Esophagus mucosa (tissue), 1 donor: ENCODE data around the gene PLPPR2. TPM values are rescaled to one million over a fixed set of nuclear protein-coding genes. Genes with fewer than 3 reads are reported as not detected.
"Not testable (repeated sequence)": the region's sequence is repeated elsewhere in the genome, so short reads cannot be mapped to it uniquely, and the experiment has no call there.

Experiments
- ATAC-seq: fragments of 200-7000 bp; cut with Tn5 transposase; one replicate; pipeline ENCODE4 v1.9.1; 2020
- total RNA-seq: library from RNA; stranded (reverse); gene quantifications from one replicate; pipeline ENCODE4 v1.2.4, GENCODE V29; 2023
- donor health status: DM: yes; HTN: yes; CAD: no.

Gene PLPPR2
- total RNA-seq, 1 donor from 2014 or later = 7.3 TPM

- ATAC-seq = no peak
Measured at GRCh38 chr19:11373885-11374432, 18.7 kb downstream of the PLPPR2 start.

DNA sequence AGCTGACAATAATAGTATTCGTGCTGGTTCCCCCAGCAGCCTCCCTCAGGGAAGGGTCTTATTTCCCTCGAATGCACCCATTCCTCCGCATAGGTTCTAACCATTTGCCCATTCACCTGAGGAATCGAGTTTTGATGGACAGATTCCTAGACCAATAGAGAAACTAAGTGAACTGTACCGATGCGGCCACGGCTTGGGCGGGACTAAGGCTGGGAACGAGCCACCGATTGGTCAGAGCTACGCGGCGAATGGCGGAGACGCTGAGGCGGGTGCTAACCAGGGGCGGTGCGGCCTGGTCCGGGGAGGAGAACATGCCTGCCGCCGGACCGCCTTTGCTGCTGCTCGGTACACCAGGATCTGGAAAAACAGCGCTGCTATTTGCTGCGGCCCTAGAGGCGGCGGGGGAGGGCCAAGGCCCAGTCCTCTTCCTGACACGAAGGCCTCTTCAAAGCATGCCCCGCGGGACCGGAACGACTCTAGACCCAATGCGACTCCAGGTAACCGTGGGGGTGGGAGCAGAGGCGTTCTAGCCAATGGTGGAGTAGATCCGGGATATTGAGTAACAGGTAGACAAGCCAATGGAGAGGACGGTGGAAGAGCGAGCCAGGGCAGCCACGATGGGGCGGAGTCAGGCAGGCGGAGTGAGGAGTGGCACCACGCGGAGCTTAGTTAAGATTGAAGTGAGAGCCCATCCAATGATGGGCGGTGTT lies 19.4 kb downstream of the PLPPR2 start, which contains the start of gene SWSAP1:
Gene SWSAP1, plus strand, starts transcription at position 234 of the 710 bp plus-strand sequence. Its CDS starts 15 bp downstream, at position 249.
- ATAC-seq = peak; percentile 95

DNA sequence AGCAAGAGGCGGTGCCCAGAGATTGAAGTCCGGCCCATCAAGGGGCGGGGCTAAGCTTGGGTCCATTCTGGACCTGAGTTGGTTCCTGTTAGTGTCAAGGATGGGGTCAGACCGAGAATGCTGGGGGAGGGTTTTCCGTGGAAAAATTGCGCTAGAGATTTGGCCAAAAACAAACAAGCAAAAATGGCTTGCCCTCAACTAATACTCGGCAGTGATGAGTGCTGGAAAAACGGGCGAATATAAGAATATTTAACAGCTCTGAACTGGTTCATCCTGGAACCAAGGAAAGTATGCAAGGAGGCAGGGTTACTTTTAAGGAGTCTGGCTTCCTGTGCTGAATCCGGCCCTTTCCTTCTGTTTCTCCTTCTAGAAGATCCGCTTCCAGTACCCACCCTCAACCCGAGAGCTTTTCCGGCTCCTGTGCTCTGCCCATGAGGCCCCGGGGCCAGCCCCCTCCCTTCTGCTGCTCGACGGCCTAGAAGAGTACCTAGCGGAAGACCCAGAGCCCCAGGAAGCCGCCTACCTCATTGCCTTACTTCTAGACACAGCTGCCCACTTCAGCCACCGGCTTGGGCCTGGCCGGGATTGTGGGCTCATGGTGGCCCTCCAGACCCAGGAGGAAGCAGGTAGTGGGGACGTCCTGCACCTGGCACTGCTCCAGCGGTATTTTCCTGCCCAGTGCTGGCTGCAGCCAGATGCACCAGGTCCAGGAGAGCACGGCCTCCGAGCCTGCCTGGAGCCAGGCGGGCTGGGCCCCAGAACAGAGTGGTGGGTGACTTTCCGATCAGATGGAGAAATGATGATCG lies 20.1 kb downstream of the PLPPR2 start:
- ATAC-seq = peak; percentile 6

DNA sequence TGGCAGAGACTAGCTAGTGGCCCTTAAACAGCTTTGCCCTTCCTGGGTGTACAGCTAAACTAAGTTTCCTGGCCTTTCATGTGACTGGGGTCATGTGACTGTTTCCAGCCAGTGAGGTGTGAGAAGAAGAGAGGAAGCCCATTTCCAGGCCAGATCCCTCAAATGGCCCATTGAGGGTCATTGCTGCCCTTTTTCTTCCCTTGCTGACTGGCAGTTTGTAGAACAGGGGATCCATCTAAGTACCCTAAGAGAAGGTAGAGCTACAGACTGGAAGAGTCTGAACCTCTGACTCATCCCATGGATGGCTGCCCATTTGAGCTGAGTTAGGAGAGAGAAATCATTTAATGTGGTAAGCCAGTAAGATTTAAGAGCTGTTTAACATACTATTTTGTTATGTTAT lies 22.0 kb downstream of the PLPPR2 start:
- no peak for ATAC-seq

GRCh38 chr19:11377756-11378155 lies 22.5 kb downstream of the PLPPR2 start:
- no peak for ATAC-seq

- ATAC-seq = no peak
Measured at GRCh38 chr19:11378319-11379189, 23.3 kb downstream of the PLPPR2 start.

DNA sequence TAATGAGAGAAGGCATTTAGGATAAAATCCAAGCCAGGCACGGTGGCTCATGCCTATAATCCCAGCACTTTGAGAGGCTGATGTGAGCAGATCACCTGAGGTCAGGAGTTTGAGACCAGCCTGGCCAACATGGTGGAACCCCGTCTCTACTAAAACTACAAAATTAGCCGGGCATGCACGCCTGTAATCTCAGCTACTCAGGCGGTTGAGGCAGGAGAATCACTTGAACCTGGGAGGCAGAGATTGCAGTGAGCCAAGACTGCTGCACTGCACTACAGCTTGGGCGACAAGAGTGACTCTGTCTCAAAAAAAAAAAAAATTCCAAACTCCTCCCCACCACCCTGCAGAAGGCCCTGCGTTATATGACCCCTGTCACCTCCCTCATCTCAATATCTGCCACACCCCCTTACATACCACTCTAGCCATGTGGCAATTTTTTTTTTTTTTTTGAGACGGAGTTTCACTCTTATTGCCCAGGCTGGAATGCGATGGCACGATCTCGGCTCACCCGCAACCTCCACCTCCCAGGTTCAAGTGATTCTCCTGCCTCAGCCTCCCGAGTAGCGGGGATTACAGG lies 24.1 kb downstream of the PLPPR2 start:
- not testable (repeated sequence) for ATAC-seq

- ATAC-seq = no peak
Measured at GRCh38 chr19:11379857-11380350, 24.7 kb downstream of the PLPPR2 start.

- peak; percentile 85 for ATAC-seq
Measured at GRCh38 chr19:11380653-11381537, 25.7 kb downstream of the PLPPR2 start.

DNA sequence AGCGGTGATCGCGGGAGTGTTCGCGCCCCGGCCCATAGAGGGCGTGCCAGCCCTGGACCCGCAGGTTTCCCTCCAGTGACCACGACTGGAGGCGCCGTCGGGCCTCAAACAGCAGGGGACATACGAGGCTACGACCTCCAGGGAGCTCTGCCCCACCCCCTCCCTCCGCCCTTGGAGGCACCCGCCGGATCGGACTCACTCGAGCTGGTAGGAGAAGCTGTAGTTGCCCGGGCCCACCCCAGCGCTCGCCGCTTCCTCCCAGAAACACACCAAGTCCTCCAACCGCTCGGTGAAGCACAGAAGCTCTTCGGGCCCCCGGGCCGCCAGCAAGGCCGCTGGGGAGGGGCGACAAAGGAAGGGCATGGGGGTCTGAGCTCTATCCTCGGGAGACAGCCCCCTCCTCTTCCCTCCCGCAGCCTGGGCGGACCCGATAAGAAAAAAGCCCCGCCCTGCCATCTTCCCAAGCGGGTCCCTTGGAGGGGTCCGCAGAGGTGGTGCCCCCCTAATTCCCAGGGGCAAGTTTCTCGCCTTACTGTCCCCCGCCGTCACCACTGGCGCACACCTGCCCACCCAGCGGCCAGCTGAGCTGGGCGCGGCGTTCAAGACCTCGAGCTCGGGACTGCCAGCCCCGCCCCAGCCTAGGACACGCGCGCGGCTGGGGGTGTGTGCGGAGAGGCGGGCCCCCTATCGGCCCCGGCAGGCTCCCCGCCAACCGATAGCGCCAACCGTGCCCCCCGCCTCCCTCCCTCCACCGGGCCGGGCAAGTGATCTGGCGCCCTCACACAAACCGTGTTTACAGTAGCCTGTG lies 27.9 kb downstream of the PLPPR2 start:
- no peak for ATAC-seq

- no peak for ATAC-seq
Measured at GRCh38 chr19:11383706-11384048, 28.4 kb downstream of the PLPPR2 start.

DNA sequence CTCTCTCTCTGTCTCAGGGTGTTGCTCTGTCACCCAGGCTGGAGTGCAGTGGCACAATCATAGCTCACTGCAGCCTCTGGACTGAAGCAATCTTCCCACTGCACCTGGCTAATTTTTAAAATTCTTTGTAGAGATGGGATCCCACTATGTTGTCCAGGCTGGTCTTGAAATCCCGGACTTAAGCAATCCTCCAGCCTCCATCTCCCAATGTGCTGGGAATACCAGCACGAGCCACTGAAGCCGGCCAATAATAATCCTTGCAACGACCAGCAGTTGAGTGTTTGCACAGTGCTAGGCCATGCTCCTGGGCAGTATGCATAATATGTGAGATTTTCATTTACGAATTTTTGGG lies 29.5 kb downstream of the PLPPR2 start:
- no peak for ATAC-seq

GRCh38 chr19:11387162-11388034 lies 32.2 kb downstream of the PLPPR2 start:
- ATAC-seq = no peak

GRCh38 chr19:11390359-11390758 lies 35.1 kb downstream of the PLPPR2 start:
- ATAC-seq = no peak

- ATAC-seq = no peak
Measured at GRCh38 chr19:11390933-11391680, 35.9 kb downstream of the PLPPR2 start.

- ATAC-seq = no peak
Measured at GRCh38 chr19:11397089-11397610, 41.9 kb downstream of the PLPPR2 start.

GRCh38 chr19:11399667-11400066 lies 44.4 kb downstream of the PLPPR2 start:
- peak; percentile 41 for ATAC-seq

GRCh38 chr19:11400798-11401197 lies 45.6 kb downstream of the PLPPR2 start:
- no peak for ATAC-seq
